ENCODE data around the gene TBC1D25.

GRCh38 chrX:48530736-48531135, 8.8 kb upstream of the TBC1D25 start:
- TF ChIP-seq MAX (IDR thresholded peaks at IDR 0.05) (no peak), CEBPB (IDR thresholded peaks at IDR 0.05) (no peak), RAD21 (IDR thresholded peaks at IDR 0.05; ENCODE audit: low read depth) (no peak), TAF1 (IDR thresholded peaks at IDR 0.05; ENCODE audit: low read depth) (no peak)
